Measurements from ENCODE around the gene ZIM2. TPM values are rescaled to one million over a fixed set of nuclear protein-coding genes. Genes with fewer than 3 reads are reported as not detected.

The ZIM2 gene
- not detected in 2 replicates for total RNA-seq
- long read RNA-seq: 0 reads

GRCh38 chr19:56840451-56841192 lies at the start of gene ZIM2, which contains the start of gene PEG3:
ZIM2 (minus strand) TSS chr19:56840726; CDS start chr19:56824277, 16,449 bp downstream.
PEG3 (minus strand) TSS chr19:56840726; CDS start chr19:56824655, 16,071 bp downstream.
- Mint-ChIP-seq H3K27me3 (ENCODE audit: unreplicated experiment) (no peaks in the 10 kb centered on the region), H3K9me3 (ENCODE audit: unreplicated experiment) (peaks cover 17% of the 10 kb centered on the region), H3K4me3 (ENCODE audit: unreplicated experiment) (no peak within 1 kb of the TSS), H3K27ac (ENCODE audit: unreplicated experiment) (no peak within 1 kb of the TSS), H3K36me3 (ENCODE audit: unreplicated experiment) (peaks cover 4% of the 10 kb centered on the region), H3K4me1 (ENCODE audit: unreplicated experiment) (no peaks in the 10 kb centered on the region)
- no peak for TF ChIP-seq CTCF (IDR thresholded peaks at IDR 0.05)
- no peak for DNase-seq (ENCODE audit: extremely low spot score, unreplicated experiment)

GRCh38 chr19:56885173-56885985 lies 44.9 kb upstream of the ZIM2 start:
- no peak for DNase-seq (ENCODE audit: extremely low spot score, unreplicated experiment)
- no peaks in the 10 kb centered on the region for H3K27me3 Mint-ChIP-seq (ENCODE audit: unreplicated experiment)
- H3K9me3 Mint-ChIP-seq (ENCODE audit: unreplicated experiment): peaks cover 51% of the 10 kb centered on the region
- no peak overlapping the region for H3K4me3 Mint-ChIP-seq (ENCODE audit: unreplicated experiment)
- peaks cover 3% of the 10 kb centered on the region for H3K36me3 Mint-ChIP-seq (ENCODE audit: unreplicated experiment)
- no peak for TF ChIP-seq CTCF (IDR thresholded peaks at IDR 0.05)
- no peak overlapping the region for H3K27ac Mint-ChIP-seq (ENCODE audit: unreplicated experiment)
- H3K4me1 Mint-ChIP-seq (ENCODE audit: unreplicated experiment): no peaks in the 10 kb centered on the region

- H3K27ac Mint-ChIP-seq (ENCODE audit: unreplicated experiment): no peak overlapping the region
- no peak for DNase-seq (ENCODE audit: extremely low spot score, unreplicated experiment)
- H3K4me1 Mint-ChIP-seq (ENCODE audit: unreplicated experiment): no peaks in the 10 kb centered on the region
- H3K36me3 Mint-ChIP-seq (ENCODE audit: unreplicated experiment): peaks cover 3% of the 10 kb centered on the region
- H3K27me3 Mint-ChIP-seq (ENCODE audit: unreplicated experiment): no peaks in the 10 kb centered on the region
- H3K4me3 Mint-ChIP-seq (ENCODE audit: unreplicated experiment): no peak overlapping the region
- TF ChIP-seq CTCF (IDR thresholded peaks at IDR 0.05): no peak
- peaks cover 51% of the 10 kb centered on the region for H3K9me3 Mint-ChIP-seq (ENCODE audit: unreplicated experiment)
Measured at GRCh38 chr19:56884441-56884840, 43.9 kb upstream of the ZIM2 start.

GRCh38 chr19:56880592-56881190 lies 40.2 kb upstream of the ZIM2 start:
- no peak overlapping the region for H3K4me3 Mint-ChIP-seq (ENCODE audit: unreplicated experiment)
- H3K4me1 Mint-ChIP-seq (ENCODE audit: unreplicated experiment): no peaks in the 10 kb centered on the region
- no peak overlapping the region for H3K27ac Mint-ChIP-seq (ENCODE audit: unreplicated experiment)
- peaks cover 3% of the 10 kb centered on the region for H3K36me3 Mint-ChIP-seq (ENCODE audit: unreplicated experiment)
- no peaks in the 10 kb centered on the region for H3K27me3 Mint-ChIP-seq (ENCODE audit: unreplicated experiment)
- peaks cover 32% of the 10 kb centered on the region for H3K9me3 Mint-ChIP-seq (ENCODE audit: unreplicated experiment)
- DNase-seq (ENCODE audit: extremely low spot score, unreplicated experiment): peak; percentile 48
- no peak for TF ChIP-seq CTCF (IDR thresholded peaks at IDR 0.05)
